GM19239 (cell line): Measurements from ENCODE around the gene ARHGEF7.

Experiments
- DNase-seq: peaks from one replicate; pipeline ENCODE4 v3.0.0; 2011; ENCODE audit warnings: low spot score; ENCODE audit not compliant: insufficient read length
- FAIRE-seq: peaks from 2 replicates; lab custom pipeline; 2011; peaks lifted over from hg19 to GRCh38; lab: Jason Lieb, UNC

Gene ARHGEF7

DNA sequence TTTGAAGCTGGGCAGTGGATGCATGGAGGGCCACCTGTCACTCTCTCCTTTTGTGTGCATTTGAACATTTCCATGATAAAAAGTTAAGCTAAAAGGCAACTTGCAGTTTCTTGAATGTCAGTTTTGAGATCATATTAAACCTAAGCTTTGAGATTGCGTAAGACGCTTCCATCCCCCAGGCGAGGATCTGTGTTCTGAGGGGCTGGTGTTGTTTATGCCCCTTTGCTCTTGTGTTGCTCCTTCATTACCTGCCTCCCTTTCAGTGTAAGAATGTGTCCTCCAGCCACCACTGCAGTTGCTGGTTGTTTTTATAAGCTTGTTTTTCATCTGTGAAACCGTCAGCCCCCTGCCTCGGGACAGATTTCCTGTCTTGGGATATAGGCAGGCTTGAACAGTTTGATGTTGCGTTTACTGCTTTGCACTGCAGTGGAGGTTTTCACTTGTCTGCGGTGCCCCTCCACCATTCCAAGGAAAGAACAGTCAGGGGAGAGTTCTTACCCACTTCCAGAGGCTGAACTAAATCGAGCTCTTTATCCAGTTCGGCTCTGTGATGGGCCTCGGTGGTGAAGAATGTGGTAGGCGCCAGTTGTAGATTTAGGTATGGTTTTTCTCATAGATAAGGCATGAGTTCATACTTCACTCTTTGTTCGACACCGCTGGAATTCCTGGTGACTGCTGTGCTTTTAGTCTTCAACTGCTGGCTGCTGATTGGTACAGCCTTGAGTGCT, 96.8 kb downstream of the ARHGEF7 start:
- FAIRE-seq, result no peak
- DNase-seq, result no peak

DNA sequence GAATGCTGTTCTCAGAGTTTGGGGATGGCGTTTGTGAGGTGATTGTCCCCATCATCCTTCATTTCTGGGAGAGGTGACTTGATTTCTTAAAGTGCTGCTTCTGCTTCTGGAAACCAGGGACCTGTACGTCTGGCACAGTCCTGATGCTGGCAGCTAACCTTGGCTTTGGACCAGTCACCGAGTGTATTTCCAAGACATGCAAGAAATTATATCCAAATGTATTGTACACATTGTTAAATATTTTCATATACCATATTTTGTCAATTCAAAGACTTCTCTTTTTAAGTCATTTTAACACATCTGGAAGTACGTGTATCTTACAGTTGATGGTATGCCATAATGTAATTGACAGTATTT, 97.4 kb downstream of the ARHGEF7 start:
- DNase-seq (no peak), FAIRE-seq (no peak)

DNA sequence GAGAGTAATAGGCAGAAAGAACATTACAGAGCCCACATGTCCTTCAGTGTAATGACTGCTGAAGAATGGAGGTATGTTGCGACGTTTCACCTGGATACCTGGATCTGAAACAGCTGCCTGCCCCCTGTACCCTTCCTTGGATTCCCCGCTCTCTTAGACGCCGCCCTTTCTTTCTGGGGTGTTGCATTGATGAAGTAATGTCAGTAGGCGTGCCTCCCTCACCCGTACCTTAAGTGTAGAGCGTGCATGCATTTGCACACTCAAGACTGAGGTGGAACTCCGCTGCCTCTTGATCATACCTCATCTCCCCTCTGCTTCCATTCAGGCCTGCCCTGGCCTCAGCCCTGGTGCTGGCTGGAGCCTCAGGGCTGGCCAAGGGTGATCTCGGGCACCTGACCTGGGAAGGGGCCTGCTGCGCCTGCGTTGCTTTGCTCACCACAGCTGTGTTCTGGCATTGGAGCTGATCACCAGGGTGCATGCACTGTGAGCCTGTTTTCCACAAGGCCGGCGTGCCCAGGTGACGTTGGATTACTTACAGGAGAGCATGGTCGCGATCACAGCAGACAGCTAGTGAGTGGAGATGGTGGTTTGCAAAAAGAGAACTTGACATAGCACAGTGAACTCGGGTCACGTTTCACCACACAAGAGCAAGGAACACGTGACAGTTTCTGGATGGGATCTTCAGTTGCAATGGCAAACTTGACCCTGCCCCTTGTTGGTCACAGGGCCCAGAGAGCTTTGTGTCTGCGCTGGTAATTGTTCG, 99.0 kb downstream of the ARHGEF7 start:
- FAIRE-seq (peak; percentile 11), DNase-seq (no peak)

DNA sequence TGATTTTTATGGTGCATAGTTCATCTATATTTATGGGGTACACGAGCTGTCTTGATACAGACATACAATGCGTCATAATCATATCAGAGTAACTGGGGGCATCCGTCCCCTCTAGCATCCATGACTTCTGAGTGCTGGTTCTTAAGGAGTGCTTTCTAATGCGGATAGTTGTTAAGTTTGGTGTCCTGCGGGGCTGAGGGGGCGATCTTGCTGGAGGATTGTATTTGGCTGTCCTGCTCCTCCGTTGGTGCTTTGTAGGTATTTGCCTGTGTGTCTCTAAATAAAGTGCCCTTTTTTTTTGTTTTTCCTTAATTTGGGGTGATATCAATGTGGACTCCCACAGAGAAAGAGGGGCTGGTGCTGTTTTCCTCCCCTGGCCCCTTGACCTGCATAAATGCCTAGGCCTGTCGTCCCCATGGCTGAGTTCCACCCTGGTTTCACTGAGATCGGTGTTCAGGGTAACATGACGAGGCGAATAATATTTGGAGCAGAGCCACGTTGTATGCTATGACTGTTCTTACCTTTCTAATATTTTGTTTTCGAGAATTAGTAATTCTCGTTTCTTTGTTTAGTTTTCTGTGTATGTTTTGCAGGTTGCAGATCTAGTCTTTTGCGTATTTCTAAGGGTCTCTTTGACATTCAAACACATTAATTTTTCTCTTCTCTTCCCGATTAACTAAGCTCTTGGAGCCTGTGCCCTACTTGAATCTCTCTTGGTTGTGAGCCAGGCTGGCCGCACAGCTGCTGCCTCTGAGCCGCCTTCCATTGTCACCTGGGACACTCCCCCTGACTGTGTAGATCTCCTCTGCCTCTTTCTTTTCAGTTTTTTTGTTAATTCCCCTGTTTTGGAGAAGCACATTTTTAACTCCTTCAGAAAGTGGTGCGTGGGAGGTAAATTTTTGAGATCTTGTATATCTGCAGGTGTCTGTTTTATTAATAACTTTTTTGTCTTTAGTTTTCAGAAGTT, 100.3 kb downstream of the ARHGEF7 start:
- peak; percentile 55 for FAIRE-seq
- no peak for DNase-seq

DNA sequence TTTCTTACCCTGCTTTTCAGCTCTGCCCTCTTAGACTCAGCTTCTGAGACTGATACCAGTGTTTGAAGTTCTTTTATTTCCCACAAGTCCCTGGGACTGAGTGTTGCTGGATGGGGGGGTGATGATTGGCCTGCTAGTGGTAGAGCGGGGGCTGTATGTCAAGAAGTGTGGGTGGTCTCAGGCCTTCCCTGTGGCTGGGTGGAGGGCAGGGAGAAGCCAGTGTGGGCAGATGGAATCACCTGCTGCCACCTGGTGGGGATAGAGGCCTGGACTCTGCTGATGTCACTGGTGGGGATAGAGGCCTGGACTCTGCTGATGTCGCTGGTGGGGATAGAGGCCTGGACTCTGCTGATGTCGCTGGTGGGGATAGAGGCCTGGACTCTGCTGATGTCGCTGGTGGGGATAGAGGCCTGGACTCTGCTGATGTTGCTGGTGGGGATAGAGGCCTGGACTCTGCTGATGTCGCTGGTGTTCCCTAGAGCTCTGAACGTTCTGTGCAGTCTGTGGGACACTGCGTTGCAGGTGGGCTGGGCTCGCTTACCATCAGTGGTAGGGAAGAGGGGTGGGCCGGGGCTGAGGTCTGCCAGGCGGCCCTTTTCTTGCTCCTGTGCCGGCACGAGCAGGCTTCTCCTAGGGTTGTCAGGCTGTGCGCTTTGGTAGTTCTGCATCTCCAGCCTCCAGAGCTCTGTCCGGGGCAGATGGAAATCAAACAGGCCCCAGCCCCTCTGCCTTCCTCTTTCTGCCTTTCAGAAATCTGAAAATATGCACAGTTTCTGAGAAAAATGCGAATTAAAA, 101.3 kb downstream of the ARHGEF7 start:
- peak; percentile 70 for FAIRE-seq
- no peak for DNase-seq

DNA sequence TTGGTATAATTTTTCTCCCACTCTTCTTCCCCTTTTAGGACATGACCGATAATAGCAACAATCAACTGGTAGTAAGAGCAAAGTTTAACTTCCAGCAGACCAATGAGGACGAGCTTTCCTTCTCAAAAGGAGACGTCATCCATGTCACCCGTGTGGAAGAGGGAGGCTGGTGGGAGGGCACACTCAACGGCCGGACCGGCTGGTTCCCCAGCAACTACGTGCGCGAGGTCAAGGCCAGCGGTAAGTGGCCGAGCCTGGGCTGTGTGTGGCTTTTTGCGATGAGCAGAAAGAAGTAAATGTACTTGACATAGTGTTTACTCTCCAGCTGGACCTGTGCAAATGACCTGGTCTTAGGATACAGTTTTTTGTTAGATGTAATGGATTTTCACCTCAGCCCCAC, 102.5 kb downstream of the ARHGEF7 start:
- DNase-seq, result no peak
- no peak for FAIRE-seq

DNA sequence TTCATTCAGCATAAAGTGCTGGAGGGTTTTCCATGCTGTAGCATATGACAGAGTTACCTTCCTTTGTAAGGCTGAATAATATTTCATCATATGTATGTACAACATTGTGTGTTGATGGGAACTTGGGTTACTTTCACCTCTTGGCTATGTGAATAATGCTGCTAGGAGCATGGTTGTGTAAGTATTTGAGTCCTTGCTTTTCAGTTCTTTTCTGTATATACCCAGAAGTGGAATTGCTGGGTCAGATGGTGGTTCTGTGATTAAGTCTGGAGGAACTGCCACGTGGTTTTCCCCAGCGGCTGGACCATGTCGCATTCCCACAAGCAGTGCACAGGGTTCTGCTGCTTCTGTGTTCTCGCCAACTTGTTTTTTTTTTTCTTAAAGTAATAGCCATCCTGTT, 104.2 kb downstream of the ARHGEF7 start:
- no peak for FAIRE-seq

DNA sequence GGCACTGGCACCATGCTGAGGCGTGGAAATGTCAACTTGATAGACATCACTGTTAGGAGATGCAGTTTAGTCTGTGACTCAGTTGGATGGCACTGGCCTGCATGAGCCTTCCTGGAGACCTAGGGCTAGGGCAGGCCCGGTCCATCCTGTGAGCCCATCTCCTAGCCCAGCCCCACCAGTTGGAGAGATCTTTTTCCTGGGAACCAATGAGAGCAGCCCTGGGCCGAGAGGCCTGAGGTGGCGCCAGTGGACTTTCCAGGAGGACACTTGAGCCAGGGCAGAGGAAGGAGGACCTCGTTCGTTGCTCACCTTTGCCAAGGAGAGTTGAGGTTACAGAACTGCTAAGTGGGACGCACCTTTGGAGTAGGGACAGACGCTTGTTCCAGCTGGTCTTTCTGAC, 104.8 kb downstream of the ARHGEF7 start:
- FAIRE-seq (no peak), DNase-seq (no peak)

More for the DNA sequence above, 104.2 kb downstream of the ARHGEF7 start:
- DNase-seq, result no peak

DNA sequence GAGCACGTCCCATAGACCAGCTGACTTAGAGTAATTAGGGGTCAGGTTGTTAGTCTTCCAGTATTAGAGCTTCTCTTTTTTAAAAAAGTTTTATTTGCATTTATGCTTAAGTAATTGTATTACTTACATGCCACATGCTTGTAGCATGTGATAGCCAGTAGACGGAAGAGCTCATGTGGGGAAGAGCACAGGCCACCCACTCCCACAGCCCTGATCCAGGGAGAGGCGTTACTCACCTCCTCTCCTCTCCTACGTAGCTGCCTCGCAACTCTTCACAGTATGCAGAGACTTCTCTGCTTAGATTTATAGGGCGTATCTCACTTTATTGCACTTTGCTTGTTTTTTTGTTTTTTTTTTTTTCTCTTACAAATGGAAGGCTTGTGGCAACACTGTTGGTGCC, 110.1 kb downstream of the ARHGEF7 start:
- DNase-seq (no peak), FAIRE-seq (no peak)

DNA sequence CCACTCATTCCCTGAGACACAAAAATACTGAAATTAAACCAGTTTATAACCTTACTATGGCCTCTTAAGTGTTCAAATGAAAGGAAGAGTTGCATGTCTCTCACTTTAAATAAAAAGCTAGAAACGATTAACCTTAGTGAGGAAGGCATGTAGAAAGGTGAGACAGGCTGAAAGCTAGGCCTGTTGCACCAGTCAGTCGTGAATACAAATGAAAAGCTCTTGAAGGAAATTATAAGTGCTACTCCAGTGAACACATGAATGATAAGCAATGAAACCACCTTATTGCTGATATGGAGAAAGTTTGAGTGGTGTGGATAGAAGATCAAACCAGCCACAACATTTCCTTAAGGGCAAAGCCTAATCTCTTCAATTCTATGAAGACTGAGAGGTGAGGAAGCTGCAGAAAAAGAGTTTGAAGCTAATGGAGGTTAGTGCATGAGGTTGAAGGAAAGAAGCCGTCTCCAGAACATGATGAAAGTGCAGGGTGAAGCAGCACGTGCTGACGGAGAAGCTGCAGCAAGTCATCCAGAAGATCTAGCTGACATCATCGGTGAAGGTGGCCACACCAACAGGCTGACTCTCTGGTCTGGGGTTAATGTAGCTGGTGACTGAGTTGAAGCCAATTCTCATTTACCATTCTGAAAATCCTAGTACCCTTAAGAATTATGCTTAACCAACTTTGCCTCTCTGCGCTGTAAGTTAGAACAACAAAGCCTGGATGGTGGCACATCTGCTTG, 110.9 kb downstream of the ARHGEF7 start:
- FAIRE-seq (no peak), DNase-seq (no peak)

DNA sequence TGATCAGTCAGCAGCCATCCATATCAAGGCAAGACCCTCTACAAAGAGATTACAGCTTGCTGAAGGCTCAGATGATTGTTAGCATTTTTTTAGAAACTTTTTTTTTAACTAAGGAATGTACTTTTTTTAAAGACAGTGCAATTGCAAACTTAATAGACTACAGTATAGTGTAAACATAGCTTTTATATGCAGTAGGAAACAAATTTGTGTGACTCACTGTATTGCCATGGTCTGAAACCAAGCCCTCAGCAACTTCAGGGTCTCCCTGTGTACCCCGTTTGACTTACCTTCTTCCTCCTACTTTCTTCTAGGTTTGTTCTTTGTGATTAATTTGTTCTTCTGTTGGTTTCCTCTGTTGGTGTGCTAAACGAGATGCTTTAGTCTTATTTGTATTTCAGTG, 112.3 kb downstream of the ARHGEF7 start:
- DNase-seq, result no peak
- no peak for FAIRE-seq

DNA sequence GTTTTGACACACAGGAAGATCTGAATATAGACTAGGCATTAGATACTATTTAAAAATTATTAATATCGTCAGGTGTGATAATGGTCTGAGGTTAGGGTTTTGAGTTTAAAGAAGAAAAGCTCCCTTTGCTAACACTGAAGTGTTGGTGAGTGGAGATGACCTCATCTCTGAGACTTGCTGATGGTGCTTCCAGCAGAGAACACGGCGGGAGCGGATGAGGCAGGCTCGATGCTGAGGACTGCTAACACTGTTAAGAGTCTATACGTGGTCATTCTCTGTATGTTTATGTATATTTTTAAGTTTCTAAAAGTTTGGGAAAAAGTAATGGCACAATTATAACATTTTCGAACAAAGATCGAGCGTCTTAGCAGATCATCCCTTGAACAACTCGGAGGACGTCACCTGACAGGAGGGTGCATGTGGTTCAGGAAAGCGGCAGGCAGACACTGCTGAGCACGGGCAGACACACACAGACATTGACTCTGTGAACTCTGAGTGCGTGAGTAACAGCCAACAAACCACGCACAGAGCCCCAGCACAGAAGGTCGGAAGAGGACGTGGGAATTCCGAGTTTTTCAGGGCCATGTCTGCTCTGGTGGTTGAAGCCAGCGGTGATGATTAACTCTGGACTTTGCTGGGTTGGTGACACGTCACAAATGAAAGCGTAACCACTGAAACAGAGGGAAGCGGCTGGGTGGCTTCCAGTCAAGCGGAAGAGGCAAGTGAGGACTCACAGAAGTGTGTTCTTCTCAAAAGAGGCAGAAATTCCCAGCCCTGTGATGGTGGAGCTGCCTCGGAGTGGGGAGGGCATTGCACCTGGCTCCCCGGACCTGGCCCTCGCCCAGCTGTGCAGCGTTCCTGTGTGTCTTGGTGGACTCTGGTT, 113.4 kb downstream of the ARHGEF7 start:
- no peak for DNase-seq
- no peak for FAIRE-seq

DNA sequence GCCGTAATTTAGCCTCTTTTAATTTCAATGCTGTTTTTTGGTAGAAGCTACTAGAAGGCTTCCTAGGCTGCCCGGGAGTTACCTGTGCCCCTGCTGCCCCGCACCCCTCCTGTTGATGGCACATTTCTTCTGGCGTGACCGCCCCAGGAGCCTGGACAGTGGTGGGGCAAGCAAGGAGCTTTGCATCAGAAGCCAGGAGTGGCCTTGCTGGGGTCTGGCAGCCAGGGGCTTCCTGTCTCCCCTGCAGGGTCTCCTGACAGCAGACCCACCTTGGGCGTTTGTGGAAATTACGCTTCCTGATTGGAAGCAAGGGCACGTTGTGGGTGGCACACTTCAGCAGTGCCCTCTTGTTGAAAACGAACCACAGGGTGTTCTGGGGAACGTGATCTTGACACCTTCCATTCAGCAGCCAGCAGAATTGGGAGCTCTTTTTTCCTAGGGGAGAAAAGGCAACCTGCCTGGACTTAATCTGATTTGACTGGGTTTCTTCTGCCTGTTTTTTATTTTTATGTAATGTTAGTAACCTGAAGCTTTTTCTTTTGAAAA, 115.3 kb downstream of the ARHGEF7 start:
- DNase-seq (no peak), FAIRE-seq (no peak)

DNA sequence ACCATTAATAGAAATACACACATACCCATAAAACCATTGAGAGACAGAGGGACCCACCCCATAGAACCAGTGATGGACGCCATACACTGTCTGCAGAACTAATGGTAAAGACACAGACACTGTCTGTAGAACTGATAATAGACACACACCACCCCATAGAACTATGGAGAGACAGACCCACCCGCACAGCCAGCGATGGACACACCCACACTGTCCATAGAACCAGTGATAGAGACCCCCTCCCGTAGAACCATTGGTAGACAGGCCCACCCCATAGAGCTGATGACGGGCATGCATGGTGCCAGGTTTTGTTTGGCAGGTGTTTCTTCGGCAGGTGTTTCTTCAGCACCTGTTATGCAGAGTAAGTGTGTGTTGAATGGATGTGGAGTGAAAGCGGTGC, 117.1 kb downstream of the ARHGEF7 start:
- DNase-seq (no peak), FAIRE-seq (no peak)

DNA sequence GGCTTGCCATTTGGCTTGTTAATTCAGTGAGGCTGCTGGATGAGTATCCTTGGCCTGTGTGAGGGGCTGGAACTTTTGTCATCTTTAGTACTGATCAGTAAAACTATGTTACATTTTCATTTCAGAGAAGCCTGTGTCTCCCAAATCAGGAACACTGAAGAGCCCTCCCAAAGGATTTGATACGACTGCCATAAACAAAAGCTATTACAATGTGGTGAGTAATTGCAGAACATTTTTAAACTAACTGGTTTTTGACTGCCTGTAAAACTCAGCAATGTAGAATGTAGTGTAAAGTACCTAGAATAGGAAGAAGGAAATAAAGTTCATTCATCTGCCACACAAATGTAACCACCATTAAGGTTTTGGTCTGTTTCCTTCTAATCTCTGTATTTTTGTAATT, 118.0 kb downstream of the ARHGEF7 start:
- DNase-seq (no peak), FAIRE-seq (no peak)

DNA sequence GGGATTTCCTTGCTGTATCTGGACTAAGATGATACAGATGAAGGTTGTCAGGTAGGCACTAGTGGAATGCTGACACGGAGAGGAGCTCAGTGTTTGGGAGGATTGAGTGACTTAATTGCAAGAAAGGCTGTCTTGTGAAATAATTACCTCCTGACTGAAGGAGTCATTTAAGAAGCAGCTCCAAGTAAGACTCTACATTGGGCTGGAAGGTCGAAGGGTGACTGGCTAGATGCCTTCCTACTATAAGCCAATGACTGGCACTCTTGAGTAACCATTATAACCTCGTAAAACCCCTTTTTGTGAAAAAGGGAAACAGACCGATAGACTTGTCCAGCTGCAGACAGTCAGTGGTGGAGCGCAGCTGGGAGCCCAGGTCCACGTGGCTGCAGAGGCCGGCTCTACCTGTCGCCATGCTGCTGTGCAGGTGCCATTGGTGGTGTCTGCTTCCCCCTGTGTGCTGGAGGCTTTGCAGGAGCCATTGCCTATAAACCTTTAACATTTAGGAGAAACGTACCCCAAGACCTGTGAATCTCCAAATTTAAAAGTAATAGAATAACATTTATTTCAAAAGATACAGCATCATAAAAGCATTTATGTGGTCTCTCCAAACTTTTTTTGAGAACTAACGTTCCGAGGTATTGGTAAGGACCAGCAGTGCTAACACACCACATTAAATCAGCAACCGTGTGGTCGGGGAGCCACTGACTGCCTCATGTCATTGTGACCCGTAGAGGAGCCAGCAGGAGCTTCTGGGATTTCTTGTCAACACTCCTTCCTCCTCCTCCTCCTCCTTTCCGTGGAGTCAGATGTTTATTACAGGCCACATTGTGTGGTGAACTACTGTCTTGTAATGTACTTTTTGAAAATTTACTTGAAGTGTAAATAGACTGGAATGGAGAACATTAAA, 124.9 kb downstream of the ARHGEF7 start:
- no peak for FAIRE-seq
- no peak for DNase-seq
